T-helper 1 cell (primary cell): Measurements from ENCODE around the gene NAA20.

Experiments used
- DNase-seq, 5 donors: peaks; one replicate each; pipeline ENCODE4 v3.0.0-alpha.2; 2012 to 2020
- total RNA-seq, 4 donors: gene quantifications; one replicate each; lab custom pipeline; 2026; lab: John Stamatoyannopoulos, UW

The NAA20 gene
- total RNA-seq = 9.7 to 17.1 (median 15.1) reads per million in 4 donors

- DNase-seq = peak; percentile 81 to 90 (median 87)
Measured at GRCh38 chr20:20017001-20017843, at the start of gene NAA20. Gene NAA20, plus strand, starts transcription at chr20:20017362. Its CDS starts 35 bp downstream, at chr20:20017397.

GRCh38 chr20:19967445-19967844, 49.7 kb upstream of the NAA20 start:
- DNase-seq = no peak

GRCh38 chr20:19968028-19968427, 49.1 kb upstream of the NAA20 start:
- DNase-seq = no peak

GRCh38 chr20:19968466-19969073, 48.6 kb upstream of the NAA20 start:
- no peak for DNase-seq

GRCh38 chr20:19969106-19969505, 48.1 kb upstream of the NAA20 start:
- no peak for DNase-seq

- no peak for DNase-seq
Measured at GRCh38 chr20:19969507-19970255, 47.5 kb upstream of the NAA20 start.

- DNase-seq = no peak
Measured at GRCh38 chr20:19970256-19970765, 46.9 kb upstream of the NAA20 start.

GRCh38 chr20:19971116-19971515, 46.0 kb upstream of the NAA20 start:
- no peak for DNase-seq

- DNase-seq = no peak
Measured at GRCh38 chr20:19973961-19974629, 43.1 kb upstream of the NAA20 start.

GRCh38 chr20:19974630-19975435, 42.3 kb upstream of the NAA20 start:
- no peak for DNase-seq

GRCh38 chr20:19975436-19975799, 41.7 kb upstream of the NAA20 start:
- no peak for DNase-seq

GRCh38 chr20:19975901-19976300, 41.3 kb upstream of the NAA20 start:
- no peak for DNase-seq

GRCh38 chr20:19976595-19977372, 40.4 kb upstream of the NAA20 start:
- no peak for DNase-seq

GRCh38 chr20:19977373-19977770, 39.8 kb upstream of the NAA20 start:
- no peak for DNase-seq

- DNase-seq = no peak
Measured at GRCh38 chr20:19978511-19979210, 38.5 kb upstream of the NAA20 start.

- no peak for DNase-seq
Measured at GRCh38 chr20:19981031-19981451, 36.1 kb upstream of the NAA20 start.

GRCh38 chr20:19986419-19986818, 30.7 kb upstream of the NAA20 start:
- no peak for DNase-seq

GRCh38 chr20:19987046-19987445, 30.1 kb upstream of the NAA20 start:
- DNase-seq = no peak

- DNase-seq = no peak
Measured at GRCh38 chr20:19990850-19991249, 26.3 kb upstream of the NAA20 start.

GRCh38 chr20:19991308-19991707, 25.9 kb upstream of the NAA20 start:
- DNase-seq = no peak
